Adrenal gland (tissue), 12 donors: ENCODE results near the gene SMAP2. TPM values are rescaled to one million over a fixed set of nuclear protein-coding genes. Genes with fewer than 3 reads are reported as not detected.
A peak's percentile ranks its signal among the peaks of the same experiment; 100 is the strongest.

ENCODE experiments used
- DNase-seq, 7 donors: peaks; one replicate each; pipeline ENCODE4 v3.0.0-alpha.2; 2019 to 2020
- H3K27ac ChIP-seq, 5 donors: fragments of 200-600 bp; sonication (generic) in 4 of 5; 1 replicate in 3 of 5; 2 replicates in 2 of 5; pipeline versions ENCODE4 v1.5.1 to v1.8.0; 2016 to 2020; ENCODE audit warnings: mild to moderate bottlenecking in 1 of 5
- H3K27me3 ChIP-seq: fragments of 200-600 bp; 2 replicates; pipeline ENCODE4 v1.8.0; 2021
- H3K36me3 ChIP-seq, 2 donors: fragments of 200-600 bp; replicated peaks in 1 of 2; 1 replicate in 1 of 2; 2 replicates in 1 of 2; pipeline versions ENCODE4 v1.5.1 to v1.8.0; 2018 to 2022
- H3K4me1 ChIP-seq, 2 donors: fragments of 200-600 bp; replicated peaks in 1 of 2; 1 replicate in 1 of 2; 2 replicates in 1 of 2; pipeline versions ENCODE4 v1.5.1 to v1.8.0; 2018 to 2021
- H3K4me3 ChIP-seq, 4 donors: fragments of 200-600 bp; sonication (generic) in 3 of 4; one replicate each; pipeline ENCODE4 v1.5.1; 2016 to 2018
- H3K9me3 ChIP-seq, 3 donors: fragments of 200-600 bp; sonication (generic) in 1 of 3; replicated peaks in 1 of 3; 1 replicate in 2 of 3; 2 replicates in 1 of 3; pipeline versions ENCODE4 v1.5.1 to v1.8.0; 2016 to 2021
- CTCF ChIP-seq, 6 experiments: fragments of 450-650 bp in 4 of 6; fragments of 200-600 bp in 2 of 6; sonication (generic) in 1 of 6; IDR thresholded peaks; 1 replicate in 5 of 6; 2 replicates in 1 of 6; pipeline versions ENCODE4 v1.5.1 to v1.8.0; 2016 to 2021; ENCODE audit warnings: antibody characterized with exemption in 6 of 6, mild to moderate bottlenecking in 2 of 6, moderate library complexity in 1 of 6
- POLR2A ChIP-seq, 2 donors: fragments of 450-650 bp; IDR thresholded peaks; one replicate each; pipeline ENCODE4 v1.6.1; 2017; ENCODE audit warnings: antibody characterized with exemption in 2 of 2, mild to moderate bottlenecking in 2 of 2, moderate library complexity in 1 of 2
- WGBS, 4 donors: extraction: QIAGEN DNeasy Blood & Tissue Kit in 2 of 4; methylation state at CpG; one replicate each; pipeline versions ENCODE4 v1.1.5 to v1.1.7; 2013 to 2017; 5-methylcytosine and 5-hydroxymethylcytosine counted together
- intact Hi-C, 2 donors: fragments of 100-400 bp; cut with DNase I; formaldehyde crosslinking; loops; one replicate each; pipeline versions ENCODE4 v1.14.1 to v1.15.0; 2022 to 2023
- polyA plus RNA-seq, 3 donors: library from polyadenylated mRNA; stranded (reverse); fragments of 200-250 nt in 2 of 3; fragments of 350-450 nt in 1 of 3; fragmentation: Illumina TruSeq in 1 of 3; extraction: RNeasy Lipid Tissue Mini Kit (QIAGEN cat#74804) in 1 of 3; gene quantifications; one replicate each; pipeline ENCODE4 v1.2.3, GENCODE V29; 2013 to 2014
- total RNA-seq, 9 donors: library from RNA; depleted of rRNA in 4 of 9; stranded (reverse); fragments of >200 nt in 4 of 9; fragments of 120-200 nt in 1 of 9; fragmentation: NEBNext Ultra II Directional in 1 of 9; extraction: Animal tissue kit (Norgen Biotek cat#: 25700) in 1 of 9; gene quantifications; one replicate each; pipeline versions ENCODE4 v1.1.0 to v1.2.4, GENCODE V29; 2013 to 2023
- donor health status: healthy with polysubstance abuse.
- donor health status: Bipolar disorder and iron deficiency.
- donor health status: DM: yes; HTN: yes; CAD: no.
- donor health status: DM: no; HTN: no; CAD: no.
- donor health status: DM: no; HTN: no; CAD: no.
- donor health status: DM: yes; HTN: yes; CAD: no.

Gene SMAP2
- total and polyA plus RNA-seq, 12 donors = 15.0 to 55.9 (median 36.3) TPM

DNA sequence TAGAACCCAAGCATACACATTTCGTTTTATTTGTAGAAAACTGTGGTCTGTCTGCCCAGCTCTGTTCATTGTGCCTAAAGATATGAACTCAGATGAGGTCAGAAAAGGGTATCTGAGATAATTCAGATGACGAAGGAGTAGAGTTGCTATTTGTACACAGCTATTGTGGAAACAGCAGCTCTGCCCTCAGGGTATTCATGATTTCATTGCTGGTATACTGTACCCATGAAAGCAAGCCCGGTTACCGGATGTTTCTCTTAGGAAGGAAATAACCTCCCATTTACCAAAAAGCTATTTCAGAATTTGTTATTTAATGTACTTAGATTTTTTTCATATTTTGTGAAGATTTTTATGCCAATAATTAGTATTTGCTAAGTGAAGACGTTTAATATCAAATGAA lies 37.8 kb downstream of the SMAP2 start:
- WGBS, 4 donors = 72 to 92% (median 87%) methylated on average over 5 of the region's 5 CpGs
- Histone ChIP-seq H3K9me3 (no peaks in the 10 kb centered on the region), H3K27ac (no peak overlapping the region), H3K27me3 (no peaks in the 10 kb centered on the region), H3K36me3 (peaks cover 0 to 39% of the 10 kb centered on the region in 2 donors), H3K4me1 (no peaks in the 10 kb centered on the region), H3K4me3 (no peak overlapping the region)
- intact Hi-C loops = no loop called here
- no peak for TF ChIP-seq CTCF (IDR thresholded peaks at IDR 0.05)
- peak in 1 of 7 donors; percentile 72 for DNase-seq

GRCh38 chr1:40411843-40412242 lies 38.3 kb downstream of the SMAP2 start:
- Histone ChIP-seq H3K36me3 (peaks cover 0 to 44% of the 10 kb centered on the region in 2 donors), H3K9me3 (no peaks in the 10 kb centered on the region), H3K4me1 (no peaks in the 10 kb centered on the region), H3K27me3 (no peaks in the 10 kb centered on the region), H3K27ac (no peak overlapping the region), H3K4me3 (no peak overlapping the region)
- DNase-seq = no peak
- 67 to 92% (median 81%) methylated on average over 2 of the region's 2 CpGs for WGBS, 4 donors
- no peak for TF ChIP-seq CTCF (IDR thresholded peaks at IDR 0.05)
- no peak for TF ChIP-seq POLR2A (IDR thresholded peaks at IDR 0.05)
- intact Hi-C loops = no loop called here

GRCh38 chr1:40413527-40414252 lies 40.2 kb downstream of the SMAP2 start:
- no peaks in the 10 kb centered on the region for H3K4me1 ChIP-seq
- intact Hi-C loops = no loop called here
- H3K4me3 ChIP-seq = no peak overlapping the region
- WGBS, 4 donors = 91 to 97% (median 94%) methylated on average over 6 of the region's 6 CpGs
- no peak for DNase-seq
- H3K27ac ChIP-seq = no peak overlapping the region
- no peak for TF ChIP-seq POLR2A (IDR thresholded peaks at IDR 0.05)
- no peak for TF ChIP-seq CTCF (IDR thresholded peaks at IDR 0.05)
- no peaks in the 10 kb centered on the region for H3K27me3 ChIP-seq
- peaks cover 0 to 58% of the 10 kb centered on the region in 2 donors for H3K36me3 ChIP-seq
- no peaks in the 10 kb centered on the region for H3K9me3 ChIP-seq

- intact Hi-C loops = no loop called here
- Histone ChIP-seq H3K27me3 (no peaks in the 10 kb centered on the region), H3K27ac (no peak overlapping the region), H3K4me1 (no peaks in the 10 kb centered on the region), H3K9me3 (no peaks in the 10 kb centered on the region), H3K4me3 (no peak overlapping the region), H3K36me3 (peaks cover 0 to 52% of the 10 kb centered on the region in 2 donors)
- 88 to 96% (median 93%) methylated on average over 3 of the region's 3 CpGs for WGBS, 4 donors
- TF ChIP-seq POLR2A (IDR thresholded peaks at IDR 0.05) = no peak
- no peak for TF ChIP-seq CTCF (IDR thresholded peaks at IDR 0.05)
- DNase-seq = no peak
Observed at GRCh38 chr1:40414331-40414730, 40.8 kb downstream of the SMAP2 start.
